HepG2 (cell line): Measurements from ENCODE around the gene CDK12. TPM values are rescaled to one million over a fixed set of nuclear protein-coding genes. Genes with fewer than 3 reads are reported as not detected.

Source experiments
- ARID4A ChIP-seq: sonication (generic); formaldehyde crosslinking; IDR thresholded peaks from 2 replicates; pipeline ENCODE4 v1.5.0; 2020; ENCODE audit warnings: mild to moderate bottlenecking, missing genetic modification reagents, borderline replicate concordance
- KDM1A ChIP-seq: IDR thresholded peaks from 2 replicates; pipeline ENCODE4 v1.6.1; 2016; ENCODE audit warnings: missing compliant biosample characterization
- MAF1 ChIP-seq: sonication (generic); formaldehyde crosslinking; IDR thresholded peaks from 2 replicates; pipeline ENCODE4 v1.5.0; 2020; ENCODE audit warnings: missing genetic modification reagents, borderline replicate concordance
- POGZ ChIP-seq: sonication (generic); formaldehyde crosslinking; IDR thresholded peaks from 2 replicates; pipeline ENCODE4 v1.4.0; 2020; ENCODE audit warnings: mild to moderate bottlenecking, missing genetic modification reagents
- SOX13 ChIP-seq, 3 experiments: fragments of 450-650 bp in 1 of 3; sonication (generic) in 1 of 3; formaldehyde crosslinking in 1 of 3; IDR thresholded peaks in 2 of 3; conservative IDR thresholded peaks in 1 of 3; 2 replicates each; pipeline versions ENCODE4 v1.5.0 to v1.6.1; 2016 to 2020; ENCODE audit warnings: antibody characterized with exemption in 1 of 3, mild to moderate bottlenecking in 1 of 3, missing compliant biosample characterization in 1 of 3, missing genetic modification reagents in 1 of 3, moderate library complexity in 1 of 3
- SP2 ChIP-seq: sonication (generic); formaldehyde crosslinking; IDR thresholded peaks from 2 replicates; pipeline ENCODE4 v1.5.1; 2020; ENCODE audit warnings: mild to moderate bottlenecking, missing genetic modification reagents
- SP5 ChIP-seq: IDR thresholded peaks from 2 replicates; pipeline ENCODE4 v1.6.1; 2016; ENCODE audit warnings: low read depth, borderline replicate concordance
- ZNF367 ChIP-seq: sonication (generic); formaldehyde crosslinking; IDR thresholded peaks from 2 replicates; pipeline ENCODE4 v1.4.0; 2020; ENCODE audit warnings: missing genetic modification reagents, borderline replicate concordance
- polyA plus RNA-seq, 8 experiments: library from polyadenylated mRNA; depleted of rRNA in 3 of 8; stranded (reverse) in 7 of 8; unstranded in 1 of 8; fragments of >200 nt; fragmentation: Illumina TruSeq in 4 of 8; extraction: Trizol in 4 of 8; gene quantifications; 2 replicates each; pipeline versions ENCODE4 v1.2.1 to v1.2.3, GENCODE V29; 2011 to 2016; ENCODE audit warnings: low read depth in 4 of 8, missing spikeins in 1 of 8, mixed read lengths in 1 of 8; ENCODE audit not compliant: insufficient read depth in 1 of 8
- total RNA-seq, 5 experiments: library from RNA; depleted of rRNA; stranded (reverse); fragments of >200 nt; fragmentation: Illumina TruSeq; extraction: Trizol; gene quantifications; 2 replicates each; pipeline ENCODE4 v1.2.3, GENCODE V29; 2016; ENCODE audit warnings: low read depth in 1 of 5
- TF ChIP-seq, protein P1 (sequence below): sonication (generic); formaldehyde crosslinking; IDR thresholded peaks from 2 replicates; pipeline ENCODE4 v1.8.1; 2023; ENCODE audit warnings: mild to moderate bottlenecking, moderate library complexity, missing genetic modification reagents
- TF ChIP-seq, protein P2 (sequence below): sonication (generic); formaldehyde crosslinking; IDR thresholded peaks from 2 replicates; pipeline ENCODE4 v1.4.0; 2020; ENCODE audit warnings: missing genetic modification reagents

CDK12 gene
- total and polyA plus RNA-seq, 2 of the 13 experiments (the other 11 are each of a cell fraction or from before 2014, with no cell fraction given) = 24.0 to 88.6 TPM

- TF ChIP-seq KDM1A (CRISPR knock-in tag) (no peak), ARID4A (CRISPR knock-in tag) (peak; percentile 37; the same call in 1 of the 2 replicates), POGZ (CRISPR knock-in tag) (no peak), SP5 (peak; percentile 37; the same call in 1 of the 2 replicates), MAF1 (CRISPR knock-in tag) (no peak), ZNF367 (CRISPR knock-in tag) (no peak), SOX13 (IDR thresholded peaks at IDR 0.05) (no peak), SOX13 (CRISPR knock-in tag; conservative IDR thresholded peaks at IDR 0.05 in 1 of 2, IDR thresholded peaks at IDR 0.05 in 1 of 2) (no peak), SP2 (no peak)
- TF ChIP-seq, protein P1, sequence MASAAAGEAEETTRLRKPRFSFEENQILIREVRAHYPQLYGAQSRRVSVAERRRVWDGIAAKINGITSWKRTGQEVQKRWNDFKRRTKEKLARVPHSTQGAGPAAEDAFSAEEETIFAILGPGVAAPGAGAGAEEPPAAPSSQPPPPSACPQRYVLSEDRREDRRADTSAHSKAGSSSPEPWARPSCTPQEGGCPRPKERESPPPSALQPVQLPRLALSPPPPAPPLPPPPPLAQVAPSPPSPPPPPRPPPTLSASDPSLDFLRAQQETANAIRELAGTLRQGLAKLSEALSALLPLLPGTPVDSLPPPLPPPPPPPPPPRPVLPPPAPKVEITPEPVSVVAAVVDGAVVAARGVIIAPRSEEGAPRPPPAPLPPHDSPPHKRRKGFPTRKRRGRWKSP (CRISPR knock-in tag) = peak; percentile 99
- TF ChIP-seq, protein P2, sequence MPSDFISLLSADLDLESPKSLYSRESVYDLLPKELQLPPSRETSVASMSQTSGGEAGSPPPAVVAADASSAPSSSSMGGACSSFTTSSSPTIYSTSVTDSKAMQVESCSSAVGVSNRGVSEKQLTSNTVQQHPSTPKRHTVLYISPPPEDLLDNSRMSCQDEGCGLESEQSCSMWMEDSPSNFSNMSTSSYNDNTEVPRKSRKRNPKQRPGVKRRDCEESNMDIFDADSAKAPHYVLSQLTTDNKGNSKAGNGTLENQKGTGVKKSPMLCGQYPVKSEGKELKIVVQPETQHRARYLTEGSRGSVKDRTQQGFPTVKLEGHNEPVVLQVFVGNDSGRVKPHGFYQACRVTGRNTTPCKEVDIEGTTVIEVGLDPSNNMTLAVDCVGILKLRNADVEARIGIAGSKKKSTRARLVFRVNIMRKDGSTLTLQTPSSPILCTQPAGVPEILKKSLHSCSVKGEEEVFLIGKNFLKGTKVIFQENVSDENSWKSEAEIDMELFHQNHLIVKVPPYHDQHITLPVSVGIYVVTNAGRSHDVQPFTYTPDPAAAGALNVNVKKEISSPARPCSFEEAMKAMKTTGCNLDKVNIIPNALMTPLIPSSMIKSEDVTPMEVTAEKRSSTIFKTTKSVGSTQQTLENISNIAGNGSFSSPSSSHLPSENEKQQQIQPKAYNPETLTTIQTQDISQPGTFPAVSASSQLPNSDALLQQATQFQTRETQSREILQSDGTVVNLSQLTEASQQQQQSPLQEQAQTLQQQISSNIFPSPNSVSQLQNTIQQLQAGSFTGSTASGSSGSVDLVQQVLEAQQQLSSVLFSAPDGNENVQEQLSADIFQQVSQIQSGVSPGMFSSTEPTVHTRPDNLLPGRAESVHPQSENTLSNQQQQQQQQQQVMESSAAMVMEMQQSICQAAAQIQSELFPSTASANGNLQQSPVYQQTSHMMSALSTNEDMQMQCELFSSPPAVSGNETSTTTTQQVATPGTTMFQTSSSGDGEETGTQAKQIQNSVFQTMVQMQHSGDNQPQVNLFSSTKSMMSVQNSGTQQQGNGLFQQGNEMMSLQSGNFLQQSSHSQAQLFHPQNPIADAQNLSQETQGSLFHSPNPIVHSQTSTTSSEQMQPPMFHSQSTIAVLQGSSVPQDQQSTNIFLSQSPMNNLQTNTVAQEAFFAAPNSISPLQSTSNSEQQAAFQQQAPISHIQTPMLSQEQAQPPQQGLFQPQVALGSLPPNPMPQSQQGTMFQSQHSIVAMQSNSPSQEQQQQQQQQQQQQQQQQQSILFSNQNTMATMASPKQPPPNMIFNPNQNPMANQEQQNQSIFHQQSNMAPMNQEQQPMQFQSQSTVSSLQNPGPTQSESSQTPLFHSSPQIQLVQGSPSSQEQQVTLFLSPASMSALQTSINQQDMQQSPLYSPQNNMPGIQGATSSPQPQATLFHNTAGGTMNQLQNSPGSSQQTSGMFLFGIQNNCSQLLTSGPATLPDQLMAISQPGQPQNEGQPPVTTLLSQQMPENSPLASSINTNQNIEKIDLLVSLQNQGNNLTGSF (CRISPR knock-in tag) = no peak
These were observed 112.4 kb downstream of the CDK12 start (continued) for GRCh38 chr17:39573447-39574298.
